Astrocyte (in vitro differentiated cells and primary cell): ENCODE data around the gene OTOG. TPM values are rescaled to one million over a fixed set of nuclear protein-coding genes. Genes with fewer than 3 reads are reported as not detected.

Source experiments
- DNase-seq: peaks from one replicate; pipeline ENCODE4 v3.0.0-alpha.2; 2010; ENCODE audit warnings: low read depth
- FAIRE-seq: peaks from 2 replicates; lab custom pipeline; 2011; peaks lifted over from hg19 to GRCh38; lab: Jason Lieb, UNC
- H2AFZ ChIP-seq: 2 replicates; pipeline ENCODE4 v1.6.0; 2012; ENCODE audit warnings: low read depth, low read length, inconsistent platforms
- H3K27ac ChIP-seq: 2 replicates; pipeline ENCODE4 v1.5.1; 2011; ENCODE audit warnings: low read depth, low read length, inconsistent platforms
- H3K27me3 ChIP-seq: 2 replicates; pipeline ENCODE4 v1.6.0; 2011; ENCODE audit warnings: low read length, inconsistent platforms; ENCODE audit not compliant: insufficient read depth
- H3K36me3 ChIP-seq: 2 replicates; pipeline ENCODE4 v1.5.1; 2011; ENCODE audit warnings: low read length, inconsistent platforms; ENCODE audit not compliant: insufficient read depth
- H3K4me1 ChIP-seq: 2 replicates; pipeline ENCODE4 v1.5.1; 2011; ENCODE audit warnings: low read length, inconsistent platforms; ENCODE audit not compliant: insufficient read depth
- H3K4me2 ChIP-seq: 2 replicates; pipeline ENCODE4 v1.6.0; 2012; ENCODE audit warnings: low read length, inconsistent platforms
- H3K4me3 ChIP-seq: 2 replicates; pipeline ENCODE4 v1.5.1; 2011; ENCODE audit warnings: low read depth, mild to moderate bottlenecking, low read length, inconsistent platforms; ENCODE audit not compliant: insufficient read depth
- H3K79me2 ChIP-seq: 2 replicates; pipeline ENCODE4 v1.6.0; 2012; ENCODE audit warnings: mild to moderate bottlenecking, low read length, inconsistent platforms; ENCODE audit not compliant: insufficient read depth
- H3K9ac ChIP-seq: 2 replicates; pipeline ENCODE4 v1.6.0; 2012; ENCODE audit warnings: mild to moderate bottlenecking, low read length, inconsistent platforms
- H3K9me3 ChIP-seq: 2 replicates; pipeline ENCODE4 v1.5.1; 2012; ENCODE audit warnings: low read depth, mild to moderate bottlenecking, low read length, inconsistent platforms; ENCODE audit not compliant: insufficient read depth
- H4K20me1 ChIP-seq: 2 replicates; pipeline ENCODE4 v1.6.0; 2012; ENCODE audit warnings: low read length, inconsistent platforms; ENCODE audit not compliant: insufficient read depth
- H3K27ac Mint-ChIP-seq: one replicate; pipeline ENCODE4 v1.8.0; 2021; ENCODE audit warnings: mild to moderate bottlenecking, mixed read lengths; ENCODE audit not compliant: unreplicated experiment
- H3K27me3 Mint-ChIP-seq: one replicate; pipeline ENCODE4 v1.8.0; 2021; ENCODE audit warnings: low read depth, mixed read lengths; ENCODE audit not compliant: unreplicated experiment
- H3K36me3 Mint-ChIP-seq: one replicate; pipeline ENCODE4 v1.8.0; 2021; ENCODE audit warnings: low read depth, mixed read lengths; ENCODE audit not compliant: unreplicated experiment
- H3K4me1 Mint-ChIP-seq: one replicate; pipeline ENCODE4 v1.8.0; 2021; ENCODE audit warnings: low read depth, mixed read lengths; ENCODE audit not compliant: unreplicated experiment
- H3K4me3 Mint-ChIP-seq: one replicate; pipeline ENCODE4 v1.8.0; 2021; ENCODE audit warnings: mild to moderate bottlenecking, moderate library complexity, mixed read lengths; ENCODE audit not compliant: unreplicated experiment
- H3K9me3 Mint-ChIP-seq: one replicate; pipeline ENCODE4 v1.8.0; 2021; ENCODE audit warnings: mild to moderate bottlenecking, mixed read lengths; ENCODE audit not compliant: unreplicated experiment
- CTCF ChIP-seq: IDR thresholded peaks from 2 replicates; pipeline ENCODE4 v1.5.1; 2011; ENCODE audit warnings: low read depth, mild to moderate bottlenecking, inconsistent platforms, low read length, moderate library complexity; ENCODE audit not compliant: insufficient read depth
- EZH2 ChIP-seq: IDR thresholded peaks from 2 replicates; pipeline ENCODE4 v1.6.1; 2012; ENCODE audit warnings: mild to moderate bottlenecking, low read length, inconsistent platforms; ENCODE audit not compliant: insufficient read depth
- total RNA-seq: library from RNA; stranded (reverse); gene quantifications from 2 replicates; pipeline ENCODE4 v1.2.1, GENCODE V29; 2021

The OTOG gene
- total RNA-seq, 1 donor from 2014 or later = not detected

- no peak for DNase-seq
- no peaks in the 10 kb centered on the region for H3K79me2 ChIP-seq
- no peaks in the 10 kb centered on the region for H3K4me1 Mint-ChIP-seq
- H3K27ac Mint-ChIP-seq = no peak overlapping the region
- no peaks in the 10 kb centered on the region for H3K27me3 ChIP-seq
- no peaks in the 10 kb centered on the region for H3K36me3 Mint-ChIP-seq
- no peak overlapping the region for H3K4me3 ChIP-seq
- no peak overlapping the region for H3K4me3 Mint-ChIP-seq
- H3K27ac ChIP-seq = no peak overlapping the region
- H3K36me3 ChIP-seq = no peaks in the 10 kb centered on the region
- no peak overlapping the region for H3K9ac ChIP-seq
- H3K9me3 ChIP-seq = no peaks in the 10 kb centered on the region
- peaks cover 43% of the 10 kb centered on the region for H3K27me3 Mint-ChIP-seq
- no peak overlapping the region for H3K4me2 ChIP-seq
- no peak for FAIRE-seq
- TF ChIP-seq EZH2 (no peak), CTCF (no peak)
- no peaks in the 10 kb centered on the region for H4K20me1 ChIP-seq
- H3K9me3 Mint-ChIP-seq = peaks cover 3% of the 10 kb centered on the region
- H3K4me1 ChIP-seq = no peaks in the 10 kb centered on the region
- no peak overlapping the region for H2AFZ ChIP-seq
Observed at GRCh38 chr11:17558916-17559315, 11.9 kb downstream of the OTOG start.

GRCh38 chr11:17559341-17560087, 12.5 kb downstream of the OTOG start:
- H3K4me2 ChIP-seq = no peak overlapping the region
- no peaks in the 10 kb centered on the region for H3K27me3 ChIP-seq
- no peaks in the 10 kb centered on the region for H3K79me2 ChIP-seq
- Mint-ChIP-seq H3K9me3 (peaks cover 3% of the 10 kb centered on the region), H3K4me3 (no peak overlapping the region), H3K4me1 (no peaks in the 10 kb centered on the region), H3K27me3 (peaks cover 43% of the 10 kb centered on the region), H3K36me3 (no peaks in the 10 kb centered on the region), H3K27ac (no peak overlapping the region)
- H3K9me3 ChIP-seq = no peaks in the 10 kb centered on the region
- H3K4me1 ChIP-seq = no peaks in the 10 kb centered on the region
- no peak overlapping the region for H3K4me3 ChIP-seq
- H2AFZ ChIP-seq = no peak overlapping the region
- FAIRE-seq = no peak
- H3K9ac ChIP-seq = no peak overlapping the region
- no peak for DNase-seq
- TF ChIP-seq CTCF (no peak), EZH2 (no peak)
- no peaks in the 10 kb centered on the region for H3K36me3 ChIP-seq
- no peak overlapping the region for H3K27ac ChIP-seq
- no peaks in the 10 kb centered on the region for H4K20me1 ChIP-seq

- no peaks in the 10 kb centered on the region for H4K20me1 ChIP-seq
- Mint-ChIP-seq H3K9me3 (no peaks in the 10 kb centered on the region), H3K27me3 (peaks cover 40% of the 10 kb centered on the region), H3K27ac (no peak overlapping the region), H3K4me3 (no peak overlapping the region), H3K4me1 (no peaks in the 10 kb centered on the region), H3K36me3 (no peaks in the 10 kb centered on the region)
- H3K4me2 ChIP-seq = no peak overlapping the region
- no peak overlapping the region for H3K4me3 ChIP-seq
- no peaks in the 10 kb centered on the region for H3K9me3 ChIP-seq
- no peaks in the 10 kb centered on the region for H3K27me3 ChIP-seq
- FAIRE-seq (no peak), DNase-seq (no peak)
- H3K4me1 ChIP-seq = no peaks in the 10 kb centered on the region
- no peak overlapping the region for H3K9ac ChIP-seq
- H3K36me3 ChIP-seq = no peaks in the 10 kb centered on the region
- H3K79me2 ChIP-seq = no peaks in the 10 kb centered on the region
- TF ChIP-seq EZH2 = no peak
- H2AFZ ChIP-seq = no peak overlapping the region
- no peak overlapping the region for H3K27ac ChIP-seq
Observed at GRCh38 chr11:17560281-17561110, 13.4 kb downstream of the OTOG start.
